Activated naive CD4-positive, alpha-beta T cell treated with anti-CD3 and anti-CD28 coated beads for 36 hours (primary cell): Measurements from ENCODE around the gene PIF1. TPM values are rescaled to one million over a fixed set of nuclear protein-coding genes. Genes with fewer than 3 reads are reported as not detected.

ENCODE experiments used
- CTCF ChIA-PET: fragments of 350-600 bp; sonication (Branson Sonifier 250); formaldehyde crosslinking; loops from one replicate; lab custom pipeline; 2021; ENCODE audit warnings: antibody characterized with exemption; lab: Charles Lee
- DNase-seq: peaks from one replicate; pipeline ENCODE4 v3.0.0-alpha.2; 2020
- H3K27ac Mint-ChIP-seq: one replicate; pipeline ENCODE4 v1.8.0; 2021; ENCODE audit warnings: mild to moderate bottlenecking, mixed read lengths
- H3K27me3 Mint-ChIP-seq: one replicate; pipeline ENCODE4 v1.8.0; 2021; ENCODE audit warnings: low read depth, mixed read lengths
- H3K36me3 Mint-ChIP-seq: one replicate; pipeline ENCODE4 v1.8.0; 2021; ENCODE audit warnings: low read depth, mixed read lengths
- H3K4me1 Mint-ChIP-seq: one replicate; pipeline ENCODE4 v1.8.0; 2021; ENCODE audit warnings: low read depth, mixed read lengths
- H3K4me3 Mint-ChIP-seq: one replicate; pipeline ENCODE4 v1.8.0; 2021; ENCODE audit warnings: mild to moderate bottlenecking, moderate library complexity, mixed read lengths
- H3K9me3 Mint-ChIP-seq: one replicate; pipeline ENCODE4 v1.8.0; 2021; ENCODE audit warnings: mixed read lengths
- intact Hi-C: fragments of 100-400 bp; cut with micrococcal nuclease; formaldehyde crosslinking; loops from one replicate; pipeline ENCODE4 v1.15.1; 2023
- total RNA-seq, 2 experiments: library from RNA; stranded (reverse); gene quantifications; one replicate each; pipeline ENCODE4 v1.2.3, GENCODE V29; 2021

Gene PIF1
- total RNA-seq, 2 experiments from 2014 or later, result 38.4 to 43.9 TPM

DNA sequence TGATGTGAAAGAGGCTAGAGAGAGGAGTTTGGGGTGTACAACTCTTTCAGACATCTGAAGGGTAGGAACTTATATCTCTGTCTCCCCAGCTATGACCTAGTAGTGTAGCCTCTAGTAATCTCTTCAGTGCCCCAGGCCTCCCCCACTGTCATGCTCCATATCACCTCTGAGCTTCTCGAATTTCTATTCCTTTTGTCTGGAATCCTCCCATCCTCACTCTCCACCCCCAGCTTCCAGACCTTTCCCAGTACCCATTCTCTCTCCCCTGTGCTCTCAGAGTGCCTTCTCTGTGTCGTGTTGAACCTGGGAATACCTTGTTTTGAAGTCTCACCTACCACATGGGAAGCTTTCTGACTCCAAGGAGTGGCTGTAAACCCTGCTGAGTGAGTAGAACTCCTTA is 46.4 kb downstream of the PIF1 start:
- no peaks in the 10 kb centered on the region for H3K9me3 Mint-ChIP-seq
- CTCF ChIA-PET, result no interaction called here

DNA sequence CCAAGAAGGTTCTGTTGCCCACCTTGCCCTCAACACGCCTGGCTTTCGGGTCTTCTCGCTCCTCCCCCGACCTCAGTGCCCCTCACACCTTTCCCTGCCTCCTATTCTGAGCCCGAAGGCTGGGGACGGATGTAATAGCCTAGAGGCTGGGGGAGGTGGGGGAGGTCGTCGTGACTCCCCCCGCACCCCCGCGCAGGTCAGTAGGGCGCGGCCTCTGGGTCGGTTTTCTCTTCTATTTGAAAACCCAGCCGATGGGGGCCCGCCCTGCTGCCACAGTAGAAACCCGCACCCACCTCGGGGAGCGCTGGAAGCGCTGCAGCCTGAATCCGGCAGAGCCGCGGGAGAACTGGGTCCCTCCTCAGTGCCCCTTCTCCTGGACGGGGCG is 49.1 kb downstream of the PIF1 start:
- intact Hi-C loops, result no loop called here
- no peak overlapping the region for H3K27ac Mint-ChIP-seq
- H3K4me3 Mint-ChIP-seq, result peak overlapping the region; percentile 59
- H3K36me3 Mint-ChIP-seq, result no peaks in the 10 kb centered on the region
- H3K27me3 Mint-ChIP-seq, result peaks cover 36% of the 10 kb centered on the region
- no peaks in the 10 kb centered on the region for H3K4me1 Mint-ChIP-seq
- no peak for DNase-seq
- no peaks in the 10 kb centered on the region for H3K9me3 Mint-ChIP-seq
- CTCF ChIA-PET, result no interaction called here

More for the DNA sequence above, 46.4 kb downstream of the PIF1 start:
- no peak overlapping the region for H3K4me3 Mint-ChIP-seq
- intact Hi-C loops, result no loop called here
- no peak for DNase-seq
- peaks cover 22% of the 10 kb centered on the region for H3K27me3 Mint-ChIP-seq
- H3K27ac Mint-ChIP-seq, result no peak overlapping the region
- H3K36me3 Mint-ChIP-seq, result no peaks in the 10 kb centered on the region
- H3K4me1 Mint-ChIP-seq, result no peaks in the 10 kb centered on the region

DNA sequence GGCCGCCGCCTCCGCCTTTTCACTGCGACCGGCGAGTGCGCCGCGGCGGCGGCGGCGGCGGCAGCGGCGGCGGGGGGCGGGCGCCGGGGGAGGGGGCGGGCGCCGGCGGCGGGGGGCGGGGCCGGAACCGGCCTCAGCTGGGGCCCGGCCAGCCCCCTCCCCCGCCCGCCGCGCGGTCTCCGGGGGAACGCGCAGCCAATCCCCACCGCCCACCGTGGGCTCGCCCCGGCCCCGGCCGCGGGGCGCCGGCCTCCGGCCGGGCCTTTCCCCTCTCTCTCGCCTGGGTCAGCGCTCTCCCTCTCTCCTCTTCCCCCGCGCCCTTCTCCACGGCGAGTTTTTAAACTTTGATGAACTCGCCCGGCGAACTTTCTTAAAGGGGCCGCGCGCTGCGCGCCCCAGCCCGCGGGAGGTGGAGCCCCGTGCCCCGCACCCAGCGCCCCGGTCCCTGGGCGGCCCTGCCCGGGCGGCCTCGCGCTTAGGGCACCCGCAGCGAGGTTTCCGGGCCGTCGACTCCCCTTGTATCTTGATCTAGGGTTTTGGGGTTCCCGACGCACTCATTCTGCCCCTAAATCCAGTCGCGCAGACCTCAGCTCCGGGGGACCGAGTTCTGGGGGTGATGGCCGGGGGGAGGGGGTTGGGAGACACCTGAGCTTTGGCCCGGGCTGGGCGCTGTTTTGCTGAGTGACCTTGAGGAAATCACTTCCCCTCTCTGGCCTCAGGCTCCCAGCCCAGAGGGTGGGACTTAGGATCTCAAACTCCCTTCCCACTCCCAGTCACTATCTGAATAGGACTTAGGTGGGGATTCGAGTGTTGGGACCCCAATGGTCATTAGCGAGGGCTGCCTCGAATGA is 49.7 kb downstream of the PIF1 start, which contains the start of gene RBPMS2:
TSS of gene RBPMS2 (minus strand) at position 39 of the 851 bp plus-strand sequence. CDS start 270 bp downstream, outside the sequence.
- Mint-ChIP-seq H3K9me3 (no peaks in the 10 kb centered on the region), H3K27me3 (peaks cover 36% of the 10 kb centered on the region), H3K27ac (no peak within 1 kb of the TSS), H3K4me1 (no peaks in the 10 kb centered on the region), H3K4me3 (peak within 1 kb of the TSS; percentile 63), H3K36me3 (no peaks in the 10 kb centered on the region)
- CTCF ChIA-PET, result no interaction called here
- no peak for DNase-seq
- intact Hi-C loops, result no loop called here

DNA sequence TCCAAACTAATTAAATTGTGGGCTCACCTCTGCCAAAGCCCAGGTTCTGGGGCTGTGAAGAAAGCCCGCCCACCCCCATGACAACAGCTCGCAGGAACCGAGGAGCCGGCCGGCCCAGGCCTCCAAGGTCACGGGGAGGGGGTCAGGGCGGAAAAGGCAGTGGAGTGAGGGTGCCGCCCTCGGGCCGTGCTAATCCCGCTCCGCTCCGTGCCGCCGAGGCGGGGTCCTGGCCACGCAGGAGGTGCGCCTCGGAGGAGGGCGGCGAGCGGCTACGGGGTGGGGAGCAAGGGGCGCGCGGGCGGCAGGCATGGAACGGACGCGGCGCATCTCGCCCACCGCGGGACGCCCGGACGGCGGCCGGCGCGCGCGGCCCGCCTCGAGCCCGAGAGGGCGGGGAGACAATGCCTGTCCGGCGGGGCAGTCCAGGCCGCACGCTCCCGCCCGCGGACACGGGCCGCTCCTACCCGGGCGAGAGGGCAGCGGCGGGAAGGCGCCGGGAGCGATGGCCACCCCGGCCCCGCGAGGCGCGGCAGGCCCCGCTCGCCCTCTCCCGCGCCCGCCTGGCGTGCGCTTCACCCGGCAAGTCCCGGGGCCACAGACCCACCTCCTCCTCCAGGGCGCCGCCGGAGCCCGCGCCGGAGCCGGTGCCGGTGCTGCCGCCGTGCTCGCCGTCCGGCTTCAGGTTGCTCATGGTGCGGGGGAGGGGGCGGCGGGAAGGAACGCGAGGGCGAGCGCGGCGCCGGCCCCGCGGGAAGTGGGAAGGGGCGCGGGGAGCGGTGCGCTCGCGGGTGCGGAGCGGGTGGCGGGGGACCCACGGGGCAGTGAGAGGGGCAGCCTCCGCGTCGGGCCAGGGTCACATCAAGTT is 50.6 kb downstream of the PIF1 start:
- no peaks in the 10 kb centered on the region for H3K4me1 Mint-ChIP-seq
- CTCF ChIA-PET, result no interaction called here
- intact Hi-C loops, result no loop called here
- DNase-seq, result peak; percentile 21
- peak overlapping the region; percentile 52 for H3K4me3 Mint-ChIP-seq
- H3K27ac Mint-ChIP-seq, result no peak overlapping the region
- no peaks in the 10 kb centered on the region for H3K9me3 Mint-ChIP-seq
- no peaks in the 10 kb centered on the region for H3K36me3 Mint-ChIP-seq
- H3K27me3 Mint-ChIP-seq, result peaks cover 36% of the 10 kb centered on the region

DNA sequence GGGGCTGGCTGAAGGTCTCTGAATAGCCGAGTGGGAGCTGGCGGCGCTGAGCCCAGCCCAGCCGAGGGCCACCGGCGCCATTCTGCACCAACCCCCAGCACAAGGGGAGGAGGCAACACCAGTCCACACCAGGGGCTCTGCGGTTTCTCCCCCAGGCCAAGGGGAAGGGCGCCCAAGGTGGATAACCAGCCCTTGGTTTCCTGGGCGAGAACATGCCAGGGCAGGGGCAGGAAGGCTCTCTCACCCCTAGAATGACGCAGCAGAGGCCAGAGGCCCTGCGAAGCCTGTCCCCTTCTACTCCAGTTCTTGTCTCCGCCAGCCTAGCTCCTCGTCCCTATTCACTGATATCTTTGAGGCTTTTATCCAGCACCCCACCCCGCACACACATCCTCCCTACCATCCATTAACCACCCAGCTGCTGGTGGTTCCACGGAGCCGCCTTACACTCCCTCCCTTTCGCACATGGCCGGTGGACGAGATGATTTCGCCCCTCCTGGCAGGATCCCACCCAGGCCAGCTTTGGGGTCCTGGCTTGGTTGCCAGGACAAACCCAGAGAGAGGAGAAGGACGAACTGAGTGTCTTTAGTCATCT is 51.3 kb downstream of the PIF1 start:
- Mint-ChIP-seq H3K4me3 (peak overlapping the region; percentile 52), H3K9me3 (no peaks in the 10 kb centered on the region), H3K36me3 (no peaks in the 10 kb centered on the region), H3K4me1 (no peaks in the 10 kb centered on the region), H3K27me3 (peaks cover 36% of the 10 kb centered on the region), H3K27ac (no peak overlapping the region)
- CTCF ChIA-PET, result no interaction called here
- no peak for DNase-seq
- intact Hi-C loops, result no loop called here

DNA sequence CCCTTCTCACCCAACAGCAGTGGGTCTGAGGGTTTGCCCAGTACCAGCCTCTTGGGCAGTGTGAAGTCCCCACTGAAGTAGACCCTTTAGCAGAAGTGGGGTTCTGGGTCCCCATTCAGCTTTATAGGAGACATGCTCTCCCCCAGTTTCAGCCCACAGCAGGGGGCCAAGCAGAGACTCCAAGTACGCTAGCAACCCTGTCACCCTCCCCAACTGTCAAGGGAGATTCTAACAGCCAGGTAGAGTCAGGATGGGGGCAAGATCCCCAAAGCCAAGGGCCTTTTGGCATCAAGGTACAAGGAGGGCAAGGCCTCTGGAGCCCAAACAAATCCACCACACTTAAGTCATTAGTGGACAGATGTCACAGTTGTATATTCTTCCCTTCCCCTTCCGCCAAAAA is 51.8 kb downstream of the PIF1 start:
- intact Hi-C loops, result no loop called here
- Mint-ChIP-seq H3K9me3 (no peaks in the 10 kb centered on the region), H3K4me1 (no peaks in the 10 kb centered on the region), H3K27ac (no peak overlapping the region), H3K4me3 (peak overlapping the region; percentile 29), H3K27me3 (peaks cover 36% of the 10 kb centered on the region), H3K36me3 (no peaks in the 10 kb centered on the region)
- CTCF ChIA-PET, result no interaction called here
- DNase-seq, result no peak

DNA sequence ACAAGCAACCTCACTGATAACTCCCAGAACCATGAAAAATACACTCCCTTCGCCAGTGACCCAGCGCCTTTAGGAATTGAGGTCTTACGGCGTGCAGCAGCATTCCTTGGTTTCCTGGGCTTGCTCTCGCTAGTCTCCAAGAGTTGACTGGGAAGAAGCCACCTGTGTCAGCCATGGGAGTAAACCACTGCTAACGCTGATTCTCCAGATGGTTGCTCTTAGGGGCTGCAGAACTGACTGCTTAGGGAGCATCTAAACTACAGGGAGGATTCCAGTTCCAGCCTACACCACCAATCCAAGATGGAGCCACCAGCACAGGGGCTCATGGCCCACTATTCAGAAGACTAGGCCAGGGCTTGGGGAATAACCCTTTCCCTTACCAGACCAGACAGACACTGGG is 52.5 kb downstream of the PIF1 start:
- CTCF ChIA-PET, result no interaction called here
- Mint-ChIP-seq H3K4me3 (no peak overlapping the region), H3K36me3 (no peaks in the 10 kb centered on the region), H3K27me3 (peaks cover 34% of the 10 kb centered on the region), H3K4me1 (no peaks in the 10 kb centered on the region), H3K9me3 (no peaks in the 10 kb centered on the region), H3K27ac (no peak overlapping the region)
- DNase-seq, result no peak
- intact Hi-C loops, result no loop called here

DNA sequence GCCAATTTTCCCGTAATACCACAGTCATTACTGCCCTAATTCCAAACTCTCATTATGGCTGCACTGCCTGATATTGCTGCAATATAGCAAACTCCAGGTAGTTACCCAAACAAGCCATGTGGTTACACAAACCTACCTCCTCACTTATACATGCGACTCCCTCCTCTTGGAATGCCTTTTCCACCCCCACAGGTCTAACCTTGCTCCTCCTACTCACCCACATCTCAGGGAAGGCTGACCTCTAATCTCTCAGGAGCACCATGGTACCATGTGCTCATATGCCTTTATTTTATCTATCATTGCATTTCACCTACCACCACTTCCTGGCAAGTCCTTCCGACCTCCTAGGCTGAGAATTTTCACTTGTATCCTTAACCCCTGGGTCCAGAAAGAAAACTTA is 53.0 kb downstream of the PIF1 start:
- Mint-ChIP-seq H3K9me3 (no peaks in the 10 kb centered on the region), H3K27me3 (peaks cover 34% of the 10 kb centered on the region), H3K27ac (no peak overlapping the region), H3K36me3 (no peaks in the 10 kb centered on the region), H3K4me3 (no peak overlapping the region), H3K4me1 (no peaks in the 10 kb centered on the region)
- CTCF ChIA-PET, result no interaction called here
- DNase-seq, result no peak
- intact Hi-C loops, result no loop called here

DNA sequence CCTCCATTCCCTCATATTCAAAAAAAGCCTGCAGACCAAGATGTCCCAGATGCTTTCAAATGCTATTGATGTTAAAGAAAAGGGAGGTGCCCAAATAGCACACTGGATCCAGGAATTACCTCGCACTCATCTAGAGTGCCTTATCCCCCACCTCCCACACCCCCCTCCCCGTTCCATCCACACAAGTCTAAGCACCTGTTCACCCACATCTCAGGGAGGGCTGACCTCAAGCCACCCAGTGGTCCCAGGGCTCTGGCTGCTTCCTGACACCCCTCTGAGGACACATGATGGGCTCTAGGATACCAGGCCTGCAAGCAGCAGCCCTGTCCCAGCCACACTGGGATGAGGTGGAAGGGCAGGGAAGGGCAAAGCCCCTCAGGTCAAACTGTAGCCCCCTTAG is 54.8 kb downstream of the PIF1 start:
- peaks cover 21% of the 10 kb centered on the region for H3K27me3 Mint-ChIP-seq
- no peaks in the 10 kb centered on the region for H3K36me3 Mint-ChIP-seq
- no peaks in the 10 kb centered on the region for H3K4me1 Mint-ChIP-seq
- CTCF ChIA-PET, result no interaction called here
- no peak overlapping the region for H3K27ac Mint-ChIP-seq
- H3K4me3 Mint-ChIP-seq, result no peak overlapping the region
- intact Hi-C loops, result no loop called here
- no peaks in the 10 kb centered on the region for H3K9me3 Mint-ChIP-seq
- DNase-seq, result no peak

DNA sequence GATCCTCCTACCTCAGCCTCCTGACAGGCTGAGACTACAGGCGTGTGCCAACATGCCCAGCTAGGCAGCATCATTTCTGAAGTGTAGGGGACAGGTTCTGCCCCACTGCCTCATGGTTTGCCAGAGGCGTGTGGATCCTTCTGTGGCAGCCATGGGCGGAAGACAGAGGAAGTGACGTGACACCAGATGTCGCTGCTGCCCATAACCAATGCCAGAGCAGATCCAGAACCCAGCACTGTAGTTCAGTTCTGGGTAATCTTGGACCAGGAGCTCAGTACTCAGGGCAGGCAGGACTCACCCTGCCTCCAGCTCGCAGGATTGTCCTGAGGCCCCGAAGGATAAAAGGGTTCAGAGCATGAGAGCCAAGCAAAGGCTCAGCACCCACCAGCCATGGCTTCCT is 58.2 kb downstream of the PIF1 start:
- H3K9me3 Mint-ChIP-seq, result no peaks in the 10 kb centered on the region
- DNase-seq, result peak; percentile 31
- H3K4me3 Mint-ChIP-seq, result no peak overlapping the region
- intact Hi-C loops, result no loop called here
- CTCF ChIA-PET, result interaction anchor here (0.8 kb wide), 1 partner anchor 43 kb away, joined by 3 read pairs; no protein-coding TSS in a partner anchor
- H3K4me1 Mint-ChIP-seq, result no peaks in the 10 kb centered on the region
- H3K27me3 Mint-ChIP-seq, result peaks cover 2% of the 10 kb centered on the region
- no peaks in the 10 kb centered on the region for H3K36me3 Mint-ChIP-seq
- no peak overlapping the region for H3K27ac Mint-ChIP-seq

DNA sequence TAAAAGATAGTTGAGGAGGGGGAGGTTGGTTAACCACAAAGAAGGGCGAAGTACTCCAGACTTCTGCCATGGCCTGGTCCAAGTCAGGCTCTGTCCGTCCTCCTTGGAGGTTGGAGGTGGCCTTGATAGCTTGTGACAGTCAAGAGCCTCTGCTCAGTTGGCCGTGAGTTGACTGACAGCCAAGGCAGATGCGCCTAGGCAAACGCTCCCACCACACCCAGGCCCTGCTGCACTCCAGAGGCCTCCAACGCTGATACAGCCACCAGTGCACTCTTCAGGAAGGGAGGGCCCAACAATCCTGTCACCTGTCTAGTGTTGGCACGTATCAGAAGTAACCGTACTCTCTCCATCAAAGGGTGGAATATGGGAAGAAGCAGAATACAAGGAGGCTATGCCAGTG is 59.4 kb downstream of the PIF1 start:
- CTCF ChIA-PET, result interaction anchor here (0.6 kb wide), 2 partner anchors 300 to 1076 kb away, joined by 3 to 4 read pairs; no protein-coding TSS in a partner anchor
- H3K27ac Mint-ChIP-seq, result no peak overlapping the region
- H3K9me3 Mint-ChIP-seq, result no peaks in the 10 kb centered on the region
- H3K27me3 Mint-ChIP-seq, result peaks cover 2% of the 10 kb centered on the region
- no peak overlapping the region for H3K4me3 Mint-ChIP-seq
- H3K4me1 Mint-ChIP-seq, result no peaks in the 10 kb centered on the region
- no peak for DNase-seq
- H3K36me3 Mint-ChIP-seq, result no peaks in the 10 kb centered on the region
- intact Hi-C loops, result no loop called here
